HepG2 (cell line): ENCODE results near the gene LRRC8C. TPM values are rescaled to one million over a fixed set of nuclear protein-coding genes. Genes with fewer than 3 reads are reported as not detected.
A peak's percentile ranks its signal among the peaks of the same experiment; 100 is the strongest.

Experiments used
- BHLHE40 ChIP-seq: IDR thresholded peaks from 2 replicates; pipeline ENCODE4 v1.6.1; 2011; ENCODE audit warnings: low read length, improper control_type of control experiment
- CEBPG ChIP-seq: IDR thresholded peaks from 2 replicates; pipeline ENCODE4 v1.6.1; 2016
- ETV6 ChIP-seq: sonication (generic); formaldehyde crosslinking; conservative IDR thresholded peaks from 2 replicates; pipeline ENCODE4 v1.4.0; 2020; ENCODE audit warnings: missing genetic modification reagents
- MEF2D ChIP-seq: sonication (generic); formaldehyde crosslinking; IDR thresholded peaks from 2 replicates; pipeline ENCODE4 v1.5.1; 2020; ENCODE audit warnings: mild to moderate bottlenecking, missing genetic modification reagents
- RCOR2 ChIP-seq: IDR thresholded peaks from 2 replicates; pipeline ENCODE4 v1.6.1; 2016; ENCODE audit warnings: missing biosample characterization, missing genetic modification reagents
- RXRA ChIP-seq: sonication (generic); formaldehyde crosslinking; IDR thresholded peaks from 2 replicates; pipeline ENCODE4 v1.5.1; 2020; ENCODE audit warnings: missing genetic modification reagents
- SOX5 ChIP-seq: IDR thresholded peaks from 2 replicates; pipeline ENCODE4 v1.6.1; 2016; ENCODE audit warnings: borderline replicate concordance
- SP5 ChIP-seq: IDR thresholded peaks from 2 replicates; pipeline ENCODE4 v1.6.1; 2016; ENCODE audit warnings: low read depth, borderline replicate concordance
- ZNF460 ChIP-seq: sonication (generic); formaldehyde crosslinking; IDR thresholded peaks from 2 replicates; pipeline ENCODE4 v1.5.1; 2020; ENCODE audit warnings: missing genetic modification reagents, mild to moderate bottlenecking, borderline replicate concordance
- ZNF614 ChIP-seq: IDR thresholded peaks from 2 replicates; pipeline ENCODE4 v1.6.1; 2018; ENCODE audit warnings: missing biosample characterization, missing genetic modification reagents, inconsistent platforms, borderline replicate concordance
- ZNF687 ChIP-seq: sonication (generic); formaldehyde crosslinking; IDR thresholded peaks from 2 replicates; pipeline ENCODE4 v1.5.1; 2020; ENCODE audit warnings: mild to moderate bottlenecking, missing genetic modification reagents, moderate library complexity
- polyA plus RNA-seq, 8 experiments: library from polyadenylated mRNA; depleted of rRNA in 3 of 8; stranded (reverse) in 7 of 8; unstranded in 1 of 8; fragments of >200 nt; fragmentation: Illumina TruSeq in 4 of 8; extraction: Trizol in 4 of 8; gene quantifications; 2 replicates each; pipeline versions ENCODE4 v1.2.1 to v1.2.3, GENCODE V29; 2011 to 2016; ENCODE audit warnings: low read depth in 4 of 8, missing spikeins in 1 of 8, mixed read lengths in 1 of 8; ENCODE audit not compliant: insufficient read depth in 1 of 8
- total RNA-seq, 5 experiments: library from RNA; depleted of rRNA; stranded (reverse); fragments of >200 nt; fragmentation: Illumina TruSeq; extraction: Trizol; gene quantifications; 2 replicates each; pipeline ENCODE4 v1.2.3, GENCODE V29; 2016; ENCODE audit warnings: low read depth in 1 of 5
- TF ChIP-seq, protein P1 (sequence below): IDR thresholded peaks from 2 replicates; pipeline ENCODE4 v1.6.1; 2018; ENCODE audit warnings: missing genetic modification reagents
- TF ChIP-seq, protein P2 (sequence below): sonication (generic); formaldehyde crosslinking; conservative IDR thresholded peaks from 2 replicates; pipeline ENCODE4 v1.8.0; 2022; ENCODE audit warnings: mild to moderate bottlenecking, moderate library complexity, missing genetic modification reagents
- TF ChIP-seq, protein P3 (sequence below): IDR thresholded peaks from 2 replicates; pipeline ENCODE4 v1.6.1; 2016; ENCODE audit warnings: low read depth, missing genetic modification reagents, missing compliant biosample characterization
- TF ChIP-seq, protein P4 (sequence below): sonication (generic); formaldehyde crosslinking; IDR thresholded peaks from 2 replicates; pipeline ENCODE4 v1.8.0; 2022; ENCODE audit warnings: mild to moderate bottlenecking, missing genetic modification reagents, borderline replicate concordance

The LRRC8C gene
- total and polyA plus RNA-seq, 2 of the 13 experiments (the other 11 are each of a cell fraction or from before 2014, with no cell fraction given): 0.22 to 0.32 TPM

- TF ChIP-seq, protein P1, sequence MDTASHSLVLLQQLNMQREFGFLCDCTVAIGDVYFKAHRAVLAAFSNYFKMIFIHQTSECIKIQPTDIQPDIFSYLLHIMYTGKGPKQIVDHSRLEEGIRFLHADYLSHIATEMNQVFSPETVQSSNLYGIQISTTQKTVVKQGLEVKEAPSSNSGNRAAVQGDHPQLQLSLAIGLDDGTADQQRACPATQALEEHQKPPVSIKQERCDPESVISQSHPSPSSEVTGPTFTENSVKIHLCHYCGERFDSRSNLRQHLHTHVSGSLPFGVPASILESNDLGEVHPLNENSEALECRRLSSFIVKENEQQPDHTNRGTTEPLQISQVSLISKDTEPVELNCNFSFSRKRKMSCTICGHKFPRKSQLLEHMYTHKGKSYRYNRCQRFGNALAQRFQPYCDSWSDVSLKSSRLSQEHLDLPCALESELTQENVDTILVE (CRISPR knock-in tag): peak; percentile 46; the same call in 1 of the 2 replicates
- TF ChIP-seq ZNF687 (peak; percentile 33; the same call in 1 of the 2 replicates), RXRA (CRISPR knock-in tag) (peak; percentile 32; the same call in 1 of the 2 replicates), ETV6 (CRISPR knock-in tag) (peak; percentile 100), MEF2D (CRISPR knock-in tag) (0 out of 2 replicates have a peak, but pooled peaks have one; percentile 53), CEBPG (CRISPR knock-in tag) (peak; percentile 93), ZNF614 (CRISPR knock-in tag) (peak; percentile 83; the same call in 1 of the 2 replicates), ZNF460 (CRISPR knock-in tag) (peak; percentile 70; the same call in 1 of the 2 replicates), RCOR2 (peak; percentile 92), SOX5 (CRISPR knock-in tag) (peak; percentile 85), SP5 (CRISPR knock-in tag) (0 out of 2 replicates have a peak, but pooled peaks have one; percentile 31), BHLHE40 (0 out of 2 replicates have a peak, but pooled peaks have one; percentile 15)
- TF ChIP-seq, protein P2, sequence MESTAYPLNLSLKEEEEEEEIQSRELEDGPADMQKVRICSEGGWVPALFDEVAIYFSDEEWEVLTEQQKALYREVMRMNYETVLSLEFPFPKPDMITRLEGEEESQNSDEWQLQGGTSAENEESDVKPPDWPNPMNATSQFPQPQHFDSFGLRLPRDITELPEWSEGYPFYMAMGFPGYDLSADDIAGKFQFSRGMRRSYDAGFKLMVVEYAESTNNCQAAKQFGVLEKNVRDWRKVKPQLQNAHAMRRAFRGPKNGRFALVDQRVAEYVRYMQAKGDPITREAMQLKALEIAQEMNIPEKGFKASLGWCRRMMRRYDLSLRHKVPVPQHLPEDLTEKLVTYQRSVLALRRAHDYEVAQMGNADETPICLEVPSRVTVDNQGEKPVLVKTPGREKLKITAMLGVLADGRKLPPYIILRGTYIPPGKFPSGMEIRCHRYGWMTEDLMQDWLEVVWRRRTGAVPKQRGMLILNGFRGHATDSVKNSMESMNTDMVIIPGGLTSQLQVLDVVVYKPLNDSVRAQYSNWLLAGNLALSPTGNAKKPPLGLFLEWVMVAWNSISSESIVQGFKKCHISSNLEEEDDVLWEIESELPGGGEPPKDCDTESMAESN (CRISPR knock-in tag): 0 out of 2 replicates have a peak, but pooled peaks have one; percentile 32
- TF ChIP-seq, protein P3, sequence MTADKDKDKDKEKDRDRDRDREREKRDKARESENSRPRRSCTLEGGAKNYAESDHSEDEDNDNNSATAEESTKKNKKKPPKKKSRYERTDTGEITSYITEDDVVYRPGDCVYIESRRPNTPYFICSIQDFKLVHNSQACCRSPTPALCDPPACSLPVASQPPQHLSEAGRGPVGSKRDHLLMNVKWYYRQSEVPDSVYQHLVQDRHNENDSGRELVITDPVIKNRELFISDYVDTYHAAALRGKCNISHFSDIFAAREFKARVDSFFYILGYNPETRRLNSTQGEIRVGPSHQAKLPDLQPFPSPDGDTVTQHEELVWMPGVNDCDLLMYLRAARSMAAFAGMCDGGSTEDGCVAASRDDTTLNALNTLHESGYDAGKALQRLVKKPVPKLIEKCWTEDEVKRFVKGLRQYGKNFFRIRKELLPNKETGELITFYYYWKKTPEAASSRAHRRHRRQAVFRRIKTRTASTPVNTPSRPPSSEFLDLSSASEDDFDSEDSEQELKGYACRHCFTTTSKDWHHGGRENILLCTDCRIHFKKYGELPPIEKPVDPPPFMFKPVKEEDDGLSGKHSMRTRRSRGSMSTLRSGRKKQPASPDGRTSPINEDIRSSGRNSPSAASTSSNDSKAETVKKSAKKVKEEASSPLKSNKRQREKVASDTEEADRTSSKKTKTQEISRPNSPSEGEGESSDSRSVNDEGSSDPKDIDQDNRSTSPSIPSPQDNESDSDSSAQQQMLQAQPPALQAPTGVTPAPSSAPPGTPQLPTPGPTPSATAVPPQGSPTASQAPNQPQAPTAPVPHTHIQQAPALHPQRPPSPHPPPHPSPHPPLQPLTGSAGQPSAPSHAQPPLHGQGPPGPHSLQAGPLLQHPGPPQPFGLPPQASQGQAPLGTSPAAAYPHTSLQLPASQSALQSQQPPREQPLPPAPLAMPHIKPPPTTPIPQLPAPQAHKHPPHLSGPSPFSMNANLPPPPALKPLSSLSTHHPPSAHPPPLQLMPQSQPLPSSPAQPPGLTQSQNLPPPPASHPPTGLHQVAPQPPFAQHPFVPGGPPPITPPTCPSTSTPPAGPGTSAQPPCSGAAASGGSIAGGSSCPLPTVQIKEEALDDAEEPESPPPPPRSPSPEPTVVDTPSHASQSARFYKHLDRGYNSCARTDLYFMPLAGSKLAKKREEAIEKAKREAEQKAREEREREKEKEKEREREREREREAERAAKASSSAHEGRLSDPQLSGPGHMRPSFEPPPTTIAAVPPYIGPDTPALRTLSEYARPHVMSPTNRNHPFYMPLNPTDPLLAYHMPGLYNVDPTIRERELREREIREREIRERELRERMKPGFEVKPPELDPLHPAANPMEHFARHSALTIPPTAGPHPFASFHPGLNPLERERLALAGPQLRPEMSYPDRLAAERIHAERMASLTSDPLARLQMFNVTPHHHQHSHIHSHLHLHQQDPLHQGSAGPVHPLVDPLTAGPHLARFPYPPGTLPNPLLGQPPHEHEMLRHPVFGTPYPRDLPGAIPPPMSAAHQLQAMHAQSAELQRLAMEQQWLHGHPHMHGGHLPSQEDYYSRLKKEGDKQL (CRISPR knock-in tag): 0 out of 2 replicates have a peak, but pooled peaks have one; percentile 53
- TF ChIP-seq, protein P4, sequence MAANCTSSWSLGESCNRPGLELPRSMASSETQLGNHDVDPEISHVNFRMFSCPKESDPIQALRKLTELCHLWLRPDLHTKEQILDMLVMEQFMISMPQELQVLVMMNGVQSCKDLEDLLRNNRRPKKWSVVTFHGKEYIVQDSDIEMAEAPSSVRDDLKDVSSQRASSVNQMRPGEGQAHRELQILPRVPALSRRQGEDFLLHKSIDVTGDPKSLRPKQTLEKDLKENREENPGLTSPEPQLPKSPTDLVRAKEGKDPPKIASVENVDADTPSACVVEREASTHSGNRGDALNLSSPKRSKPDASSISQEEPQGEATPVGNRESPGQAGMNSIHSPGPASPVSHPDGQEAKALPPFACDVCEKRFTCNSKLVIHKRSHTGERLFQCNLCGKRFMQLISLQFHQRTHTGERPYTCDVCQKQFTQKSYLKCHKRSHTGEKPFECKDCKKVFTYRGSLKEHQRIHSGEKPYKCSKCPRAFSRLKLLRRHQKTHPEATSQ (CRISPR knock-in tag): peak; percentile 60; the same call in 1 of the 2 replicates
These were observed 40.0 kb upstream of the LRRC8C start (continued) for GRCh38 chr1:89592861-89593302.
